Ovary (tissue), 3 donors: ENCODE results near the gene RAB29.

Source experiments
- CTCF ChIP-seq, 3 donors: fragments of 450-650 bp in 2 of 3; fragments of 200-600 bp in 1 of 3; IDR thresholded peaks; one replicate each; pipeline versions ENCODE4 v1.5.1 to v1.8.0; 2016 to 2022; ENCODE audit warnings: antibody characterized with exemption in 3 of 3, mild to moderate bottlenecking in 1 of 3
- EP300 ChIP-seq: sonication (generic); formaldehyde crosslinking; IDR thresholded peaks from one replicate; pipeline ENCODE4 v1.6.1; 2017; ENCODE audit warnings: antibody characterized with exemption
- POLR2A ChIP-seq: fragments of 450-650 bp; IDR thresholded peaks from one replicate; pipeline ENCODE4 v1.6.1; 2017; ENCODE audit warnings: antibody characterized with exemption, mild to moderate bottlenecking, moderate library complexity
- donor health status: DM: no; HTN: no; CAD: no.

GRCh38 chr1:205719015-205719414, 56.3 kb downstream of the RAB29 start:
- TF ChIP-seq POLR2A = no peak
- TF ChIP-seq CTCF (IDR thresholded peaks at IDR 0.05) = no peak
- TF ChIP-seq EP300 = no peak
